CD4-positive, alpha-beta T cell treated with Interleukin-10 for 1 hour (primary cell): ENCODE data around the gene SSBP2.
A peak's percentile ranks its signal among the peaks of the same experiment; 100 is the strongest.

Source experiments
- DNase-seq: peaks from one replicate; pipeline ENCODE4 v3.0.0-alpha.2; 2020

The SSBP2 gene

GRCh38 chr5:81751009-81751835, at the start of gene SSBP2:
Gene SSBP2 (minus strand): TSS chr5:81751097. CDS start chr5:81751042, 55 bp downstream.
- DNase-seq = peak; percentile 99

GRCh38 chr5:81795666-81796065, 44.8 kb upstream of the SSBP2 start:
- no peak for DNase-seq

- DNase-seq = no peak
Observed at GRCh38 chr5:81794226-81794625, 43.3 kb upstream of the SSBP2 start.

- DNase-seq = no peak
Observed at GRCh38 chr5:81790336-81790735, 39.4 kb upstream of the SSBP2 start.

GRCh38 chr5:81789033-81789432, 38.1 kb upstream of the SSBP2 start:
- no peak for DNase-seq

GRCh38 chr5:81788329-81788728, 37.4 kb upstream of the SSBP2 start:
- no peak for DNase-seq

GRCh38 chr5:81787474-81788242, 36.8 kb upstream of the SSBP2 start:
- DNase-seq = no peak

- DNase-seq = no peak
Observed at GRCh38 chr5:81786991-81787390, 36.1 kb upstream of the SSBP2 start.

GRCh38 chr5:81786496-81786895, 35.6 kb upstream of the SSBP2 start:
- DNase-seq = no peak

- no peak for DNase-seq
Observed at GRCh38 chr5:81785322-81785721, 34.4 kb upstream of the SSBP2 start.

- no peak for DNase-seq
Observed at GRCh38 chr5:81783401-81783800, 32.5 kb upstream of the SSBP2 start.

- DNase-seq = no peak
Observed at GRCh38 chr5:81782811-81783210, 31.9 kb upstream of the SSBP2 start.

GRCh38 chr5:81779916-81780266, 29.0 kb upstream of the SSBP2 start:
- DNase-seq = no peak

- peak; percentile 43 for DNase-seq
Observed at GRCh38 chr5:81779125-81779915, 28.4 kb upstream of the SSBP2 start.

GRCh38 chr5:81778642-81779041, 27.7 kb upstream of the SSBP2 start:
- no peak for DNase-seq

- no peak for DNase-seq
Observed at GRCh38 chr5:81776258-81776657, 25.4 kb upstream of the SSBP2 start.

- no peak for DNase-seq
Observed at GRCh38 chr5:81774374-81774773, 23.5 kb upstream of the SSBP2 start.

- no peak for DNase-seq
Observed at GRCh38 chr5:81773574-81773973, 22.7 kb upstream of the SSBP2 start.

GRCh38 chr5:81773161-81773560, 22.3 kb upstream of the SSBP2 start:
- no peak for DNase-seq

GRCh38 chr5:81772488-81772887, 21.6 kb upstream of the SSBP2 start:
- DNase-seq = no peak

- no peak for DNase-seq
Observed at GRCh38 chr5:81768935-81769452, 18.1 kb upstream of the SSBP2 start.

- no peak for DNase-seq
Observed at GRCh38 chr5:81767938-81768337, 17.0 kb upstream of the SSBP2 start.

GRCh38 chr5:81767097-81767496, 16.2 kb upstream of the SSBP2 start:
- no peak for DNase-seq
